ENCODE results near the gene APOO.

Gene APOO

DNA sequence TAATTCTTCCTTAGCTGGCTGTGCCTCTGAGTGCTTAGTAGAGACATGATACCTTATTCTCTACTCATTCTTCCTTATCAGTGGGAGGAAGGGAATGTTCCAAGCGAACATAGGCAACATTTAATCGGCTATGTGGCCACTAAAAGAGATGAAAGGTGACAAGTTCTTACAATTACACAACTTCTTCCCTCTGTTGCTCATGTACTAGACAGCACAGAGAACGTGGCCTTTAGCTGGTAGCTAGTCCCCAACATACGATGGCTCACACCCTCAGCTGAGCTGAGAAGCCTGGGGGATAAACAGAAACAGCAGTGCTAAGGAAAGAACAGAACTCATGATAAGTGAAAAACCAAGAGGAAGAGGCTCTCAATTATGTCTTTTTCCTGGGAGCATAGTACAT lies 52.2 kb downstream of the APOO start:
- Histone ChIP-seq H3K27ac (ENCODE audit: low read depth, low read length) (no peak overlapping the region), H3K4me3 (ENCODE audit: low read depth in 1 of 2, low read length in 2 of 2) (no peak overlapping the region), H3K36me3 (ENCODE audit: insufficient read depth, low read length) (no peaks in the 10 kb centered on the region), H3K4me1 (ENCODE audit: insufficient read depth, low read length) (no peaks in the 10 kb centered on the region), H3K9me3 (ENCODE audit: low read length) (no peaks in the 10 kb centered on the region), H3K27me3 (ENCODE audit: control insufficient read depth in 1 of 2, insufficient read depth in 2 of 2, low read length in 2 of 2) (peaks cover 0 to 5% of the 10 kb centered on the region in 2 donors), H3K9ac (ENCODE audit: low read length) (no peak overlapping the region)

DNA sequence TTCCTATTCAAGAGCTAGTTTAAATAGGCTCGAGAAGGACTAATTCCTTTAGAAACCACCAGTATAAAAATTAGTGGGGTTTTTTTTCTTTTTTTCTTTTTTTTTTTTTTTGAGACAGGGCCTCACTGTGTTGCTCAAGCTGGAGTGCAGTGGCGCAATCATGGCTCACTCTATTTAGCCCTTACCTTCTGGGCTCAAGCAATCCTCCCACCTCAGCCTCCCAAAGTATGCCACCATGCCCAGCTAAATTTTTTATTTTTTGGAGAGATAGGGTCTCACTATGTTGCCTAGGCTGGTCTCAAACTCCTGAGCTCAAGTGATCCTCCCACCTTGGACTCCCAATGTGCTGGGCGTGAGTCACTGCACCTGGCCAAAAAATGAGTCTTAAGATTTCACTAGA lies 52.8 kb downstream of the APOO start:
- no peak overlapping the region for H3K9ac ChIP-seq (ENCODE audit: low read length)
- no peaks in the 10 kb centered on the region for H3K36me3 ChIP-seq (ENCODE audit: insufficient read depth, low read length)
- no peak overlapping the region for H3K27ac ChIP-seq (ENCODE audit: low read depth, low read length)
- no peak overlapping the region for H3K4me3 ChIP-seq (ENCODE audit: low read depth in 1 of 2, low read length in 2 of 2)
- no peaks in the 10 kb centered on the region for H3K4me1 ChIP-seq (ENCODE audit: insufficient read depth, low read length)
- no peaks in the 10 kb centered on the region for H3K9me3 ChIP-seq (ENCODE audit: low read length)
- peaks cover 0 to 5% of the 10 kb centered on the region in 2 donors for H3K27me3 ChIP-seq (ENCODE audit: control insufficient read depth in 1 of 2, insufficient read depth in 2 of 2, low read length in 2 of 2)

DNA sequence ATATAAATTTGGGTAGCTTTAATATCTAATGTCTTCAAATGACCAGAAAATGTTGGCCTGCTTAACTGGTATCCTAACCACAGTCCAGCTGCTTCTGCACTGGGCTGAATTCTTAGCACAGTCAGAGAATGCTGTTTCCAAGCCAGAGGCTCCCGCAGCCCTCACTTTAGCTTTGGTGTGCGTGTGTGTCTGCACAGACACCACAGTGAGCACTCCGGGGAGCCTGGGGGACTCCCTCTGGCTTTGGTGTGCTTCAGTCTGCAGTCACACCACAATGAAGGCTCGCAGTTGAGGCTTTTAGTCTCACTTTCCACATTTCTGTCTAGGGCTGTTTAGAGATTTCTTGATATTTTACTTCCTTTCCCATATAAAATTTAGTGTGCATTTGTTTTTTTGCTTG lies 53.6 kb downstream of the APOO start:
- no peaks in the 10 kb centered on the region for H3K4me1 ChIP-seq (ENCODE audit: insufficient read depth, low read length)

DNA sequence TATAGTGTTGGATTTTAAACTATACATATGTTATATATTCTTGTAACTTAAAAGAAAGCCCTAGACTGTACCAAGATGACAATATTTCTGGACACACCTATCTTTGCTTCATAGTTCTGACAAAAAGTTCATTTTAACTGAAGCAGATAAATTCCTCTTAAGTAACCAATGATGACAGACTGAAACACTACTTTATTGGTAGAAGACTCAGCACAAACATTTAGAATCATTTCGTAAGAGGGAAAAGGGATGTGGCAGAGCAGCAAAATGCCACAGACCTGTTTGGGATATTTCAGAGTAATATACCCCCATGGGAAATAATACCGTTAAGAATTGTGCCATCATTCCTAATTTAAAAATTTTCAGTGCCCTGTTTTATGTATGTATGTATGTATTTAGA lies 56.2 kb downstream of the APOO start:
- Histone ChIP-seq H3K27me3 (ENCODE audit: control insufficient read depth in 1 of 2, insufficient read depth in 2 of 2, low read length in 2 of 2) (peaks cover 0 to 5% of the 10 kb centered on the region in 2 donors), H3K9me3 (ENCODE audit: low read length) (no peaks in the 10 kb centered on the region), H3K36me3 (ENCODE audit: insufficient read depth, low read length) (no peaks in the 10 kb centered on the region), H3K27ac (ENCODE audit: low read depth, low read length) (no peak overlapping the region), H3K4me1 (ENCODE audit: insufficient read depth, low read length) (no peaks in the 10 kb centered on the region), H3K4me3 (ENCODE audit: low read depth in 1 of 2, low read length in 2 of 2) (no peak overlapping the region), H3K9ac (ENCODE audit: low read length) (no peak overlapping the region)

More for the DNA sequence above, 53.6 kb downstream of the APOO start:
- Histone ChIP-seq H3K27ac (ENCODE audit: low read depth, low read length) (no peak overlapping the region), H3K27me3 (ENCODE audit: control insufficient read depth in 1 of 2, insufficient read depth in 2 of 2, low read length in 2 of 2) (peaks cover 0 to 5% of the 10 kb centered on the region in 2 donors), H3K4me3 (ENCODE audit: low read depth in 1 of 2, low read length in 2 of 2) (no peak overlapping the region), H3K9me3 (ENCODE audit: low read length) (no peaks in the 10 kb centered on the region), H3K36me3 (ENCODE audit: insufficient read depth, low read length) (no peaks in the 10 kb centered on the region), H3K9ac (ENCODE audit: low read length) (no peak overlapping the region)

DNA sequence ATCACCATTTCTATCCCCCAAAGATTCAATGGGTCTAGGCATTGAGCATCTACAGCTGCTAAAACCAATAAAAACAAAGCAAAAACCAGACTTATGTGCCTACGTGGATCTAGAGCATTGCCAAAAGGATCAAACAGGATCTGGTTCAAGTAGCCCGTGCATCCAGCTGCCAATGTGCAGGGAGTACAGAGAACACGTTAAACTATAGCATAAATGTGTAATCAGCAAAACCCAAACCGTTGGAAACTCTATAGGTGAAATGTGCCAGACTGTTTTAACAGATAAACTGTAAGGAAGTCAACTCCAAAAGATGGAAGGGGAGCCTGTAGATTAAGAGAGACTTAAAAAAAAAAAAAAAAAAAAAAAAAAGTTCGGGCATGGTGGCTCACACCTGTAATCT lies 58.5 kb downstream of the APOO start:
- no peak overlapping the region for H3K9ac ChIP-seq (ENCODE audit: low read length)

DNA sequence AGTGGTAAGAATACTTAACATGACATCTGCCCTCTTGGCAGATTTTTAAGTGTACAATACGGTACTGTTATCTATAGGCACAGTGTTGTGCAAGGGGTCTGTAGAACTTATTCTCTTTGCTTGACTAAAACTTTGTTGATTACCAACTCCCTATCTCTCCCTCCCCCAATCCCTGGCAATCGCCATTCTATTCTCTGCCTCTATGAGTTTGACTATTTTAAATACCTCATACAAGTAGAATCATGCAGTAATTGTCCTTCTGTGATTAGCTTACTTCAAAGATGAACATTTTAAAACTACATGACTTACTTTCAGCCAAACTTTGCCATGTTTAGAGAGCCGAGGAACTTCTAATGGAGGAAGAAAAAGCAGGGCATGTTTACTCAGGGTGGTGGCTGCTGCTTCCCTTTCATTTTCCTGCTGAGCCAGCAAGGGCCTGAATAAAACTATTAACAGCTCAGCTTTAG lies 62.4 kb downstream of the APOO start:
- H3K4me3 ChIP-seq (ENCODE audit: low read depth in 1 of 2, low read length in 2 of 2): no peak overlapping the region
- H3K27ac ChIP-seq (ENCODE audit: low read depth, low read length): no peak overlapping the region

More for the DNA sequence above, 58.5 kb downstream of the APOO start:
- Histone ChIP-seq H3K27ac (ENCODE audit: low read depth, low read length) (no peak overlapping the region), H3K36me3 (ENCODE audit: insufficient read depth, low read length) (no peaks in the 10 kb centered on the region), H3K27me3 (ENCODE audit: control insufficient read depth in 1 of 2, insufficient read depth in 2 of 2, low read length in 2 of 2) (peaks cover 0 to 5% of the 10 kb centered on the region in 2 donors), H3K4me3 (ENCODE audit: low read depth in 1 of 2, low read length in 2 of 2) (no peak overlapping the region), H3K4me1 (ENCODE audit: insufficient read depth, low read length) (no peaks in the 10 kb centered on the region), H3K9me3 (ENCODE audit: low read length) (no peaks in the 10 kb centered on the region)

DNA sequence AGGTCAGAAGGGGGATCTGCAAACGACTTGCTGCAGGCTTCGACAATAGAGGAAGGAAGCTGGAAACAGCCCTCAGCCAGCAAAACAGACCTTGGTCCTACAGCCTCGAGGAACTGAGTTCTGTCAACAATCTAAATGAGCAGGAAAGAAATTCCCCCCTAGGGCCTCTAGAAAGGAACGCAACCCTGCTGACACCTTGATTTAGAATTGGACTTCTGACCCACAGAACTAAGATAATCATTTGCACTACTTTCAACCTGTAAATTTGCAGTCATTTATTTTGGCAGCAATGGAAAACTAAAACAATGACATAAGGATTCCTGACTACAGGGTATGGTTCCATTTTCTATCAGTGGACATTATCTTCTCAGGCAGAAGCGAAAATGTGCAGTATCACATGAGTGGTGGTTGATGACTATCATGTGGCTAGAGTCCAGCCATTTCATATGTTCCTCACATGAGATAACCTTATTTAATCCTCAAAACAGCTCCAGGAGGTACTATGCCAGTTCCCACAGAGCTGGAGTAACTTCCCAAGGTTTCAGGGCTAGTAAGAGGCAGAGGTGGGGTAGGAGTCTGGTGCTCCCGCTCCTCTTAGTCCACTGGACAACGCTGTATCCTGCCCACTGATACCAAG lies 63.1 kb downstream of the APOO start:
- no peak overlapping the region for H3K9ac ChIP-seq (ENCODE audit: low read length)
- H3K4me3 ChIP-seq (ENCODE audit: low read depth in 1 of 2, low read length in 2 of 2): no peak overlapping the region
- no peaks in the 10 kb centered on the region for H3K9me3 ChIP-seq (ENCODE audit: low read length)
- no peak overlapping the region for H3K27ac ChIP-seq (ENCODE audit: low read depth, low read length)
- no peaks in the 10 kb centered on the region for H3K4me1 ChIP-seq (ENCODE audit: insufficient read depth, low read length)
- no peaks in the 10 kb centered on the region for H3K27me3 ChIP-seq (ENCODE audit: control insufficient read depth in 1 of 2, insufficient read depth in 2 of 2, low read length in 2 of 2)
- H3K36me3 ChIP-seq (ENCODE audit: insufficient read depth, low read length): no peaks in the 10 kb centered on the region

More for the DNA sequence above, 62.4 kb downstream of the APOO start:
- Histone ChIP-seq H3K9me3 (ENCODE audit: low read length) (no peaks in the 10 kb centered on the region), H3K4me1 (ENCODE audit: insufficient read depth, low read length) (no peaks in the 10 kb centered on the region), H3K9ac (ENCODE audit: low read length) (no peak overlapping the region), H3K36me3 (ENCODE audit: insufficient read depth, low read length) (no peaks in the 10 kb centered on the region), H3K27me3 (ENCODE audit: control insufficient read depth in 1 of 2, insufficient read depth in 2 of 2, low read length in 2 of 2) (no peaks in the 10 kb centered on the region)

DNA sequence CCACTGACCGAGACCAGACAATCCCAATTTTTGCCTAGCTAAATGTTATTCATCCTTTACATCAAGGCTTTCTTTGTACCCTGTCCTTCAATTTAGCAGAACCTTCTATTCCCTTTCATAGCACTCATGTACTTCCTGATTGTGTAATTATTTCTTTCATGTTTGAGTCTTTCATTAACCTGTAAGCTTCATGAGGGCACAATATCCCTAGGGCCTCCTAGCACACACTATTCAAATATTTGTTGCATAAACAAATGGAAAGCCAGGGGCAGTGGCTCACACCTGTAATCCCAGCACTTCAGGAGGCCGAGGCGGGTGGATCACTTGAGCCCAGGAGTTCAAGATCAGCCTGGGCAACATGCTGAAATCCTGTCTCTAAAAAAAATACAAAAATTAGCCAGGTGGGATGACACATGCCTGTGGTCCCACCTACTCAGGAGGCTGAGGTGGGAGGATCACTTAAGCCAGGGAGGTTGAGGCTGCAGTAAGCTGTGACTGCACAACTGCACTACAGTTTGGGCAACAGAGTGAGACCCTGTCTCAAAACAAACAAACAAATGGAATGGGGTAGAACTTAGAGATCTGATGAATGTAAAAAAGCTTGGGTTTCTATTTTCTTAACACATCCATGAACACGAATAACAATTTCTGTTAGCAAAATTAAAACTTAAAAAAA lies 65.8 kb downstream of the APOO start:
- no peak overlapping the region for H3K4me3 ChIP-seq (ENCODE audit: low read depth in 1 of 2, low read length in 2 of 2)
- no peaks in the 10 kb centered on the region for H3K27me3 ChIP-seq (ENCODE audit: control insufficient read depth in 1 of 2, insufficient read depth in 2 of 2, low read length in 2 of 2)
- no peaks in the 10 kb centered on the region for H3K36me3 ChIP-seq (ENCODE audit: insufficient read depth, low read length)
- H3K4me1 ChIP-seq (ENCODE audit: insufficient read depth, low read length): no peaks in the 10 kb centered on the region
- H3K9ac ChIP-seq (ENCODE audit: low read length): no peak overlapping the region
- H3K27ac ChIP-seq (ENCODE audit: low read depth, low read length): no peak overlapping the region
- H3K9me3 ChIP-seq (ENCODE audit: low read length): no peaks in the 10 kb centered on the region

DNA sequence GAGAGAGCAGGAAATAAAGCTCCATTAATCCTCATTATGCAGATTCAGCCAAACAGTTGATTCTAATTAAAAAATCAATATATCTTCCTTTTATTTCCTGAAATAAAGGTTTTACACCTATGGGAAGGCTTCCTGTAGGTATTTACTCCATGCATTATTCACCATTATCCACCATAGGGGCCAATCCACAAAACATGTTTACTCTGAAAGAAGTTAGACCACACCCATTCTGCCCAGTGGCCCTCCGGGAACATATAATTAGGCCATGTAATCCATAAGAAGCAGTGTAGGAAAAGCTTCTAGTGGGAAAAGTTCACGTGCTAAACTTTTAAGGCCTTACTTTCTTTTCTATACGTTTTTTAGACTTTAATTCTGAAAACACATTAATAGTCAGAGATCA lies 67.1 kb downstream of the APOO start:
- Histone ChIP-seq H3K27ac (ENCODE audit: low read depth, low read length) (no peak overlapping the region), H3K9ac (ENCODE audit: low read length) (no peak overlapping the region), H3K27me3 (ENCODE audit: control insufficient read depth in 1 of 2, insufficient read depth in 2 of 2, low read length in 2 of 2) (no peaks in the 10 kb centered on the region), H3K9me3 (ENCODE audit: low read length) (no peaks in the 10 kb centered on the region), H3K4me3 (ENCODE audit: low read depth in 1 of 2, low read length in 2 of 2) (no peak overlapping the region), H3K36me3 (ENCODE audit: insufficient read depth, low read length) (no peaks in the 10 kb centered on the region), H3K4me1 (ENCODE audit: insufficient read depth, low read length) (no peaks in the 10 kb centered on the region)

DNA sequence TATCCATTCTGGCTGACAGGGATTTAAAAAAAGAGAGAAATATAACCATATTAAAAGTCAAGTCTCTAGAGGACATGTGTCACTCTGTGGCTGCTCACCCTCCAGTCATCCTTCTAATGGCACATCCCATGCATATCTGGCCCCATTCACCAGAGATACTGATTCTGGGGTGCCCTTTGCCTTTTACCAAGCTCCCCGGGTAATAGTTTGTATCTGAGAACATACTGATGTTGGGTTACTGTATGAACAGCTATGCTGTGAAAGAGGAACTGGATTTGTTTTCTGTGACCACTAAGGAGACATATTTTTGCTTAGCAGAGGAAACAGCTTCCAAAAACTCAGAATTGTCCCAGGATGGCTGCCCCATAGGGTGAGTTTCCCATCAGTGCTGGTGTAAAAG lies 68.8 kb downstream of the APOO start:
- Histone ChIP-seq H3K4me1 (ENCODE audit: insufficient read depth, low read length) (no peaks in the 10 kb centered on the region), H3K9ac (ENCODE audit: low read length) (no peak overlapping the region), H3K36me3 (ENCODE audit: insufficient read depth, low read length) (no peaks in the 10 kb centered on the region), H3K9me3 (ENCODE audit: low read length) (no peaks in the 10 kb centered on the region), H3K27me3 (ENCODE audit: control insufficient read depth in 1 of 2, insufficient read depth in 2 of 2, low read length in 2 of 2) (no peaks in the 10 kb centered on the region), H3K27ac (ENCODE audit: low read depth, low read length) (no peak overlapping the region), H3K4me3 (ENCODE audit: low read depth in 1 of 2, low read length in 2 of 2) (no peak overlapping the region)

DNA sequence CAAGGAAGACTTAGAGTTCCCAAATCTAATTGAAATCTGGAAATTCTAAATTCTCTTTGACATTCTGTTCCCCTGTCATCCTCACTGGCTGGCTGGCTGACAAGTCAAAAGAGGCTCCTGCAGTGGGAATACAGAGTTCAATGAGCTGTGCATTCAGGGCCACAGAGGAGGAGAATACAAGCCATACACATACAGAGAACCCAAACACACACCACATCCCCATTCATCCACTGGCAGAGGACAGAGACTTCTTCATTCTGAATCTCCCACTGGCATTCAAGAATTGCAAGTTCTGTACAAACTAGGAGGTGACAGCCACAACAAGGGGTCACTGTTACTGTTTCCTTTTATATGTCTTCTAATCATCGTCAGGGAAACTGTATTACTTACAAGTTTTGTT lies 75.0 kb downstream of the APOO start:
- no peak overlapping the region for H3K9ac ChIP-seq (ENCODE audit: low read length)
- H3K36me3 ChIP-seq (ENCODE audit: insufficient read depth, low read length): no peaks in the 10 kb centered on the region
- H3K4me3 ChIP-seq (ENCODE audit: low read depth in 1 of 2, low read length in 2 of 2): no peak overlapping the region
- no peak overlapping the region for H3K27ac ChIP-seq (ENCODE audit: low read depth, low read length)
- H3K27me3 ChIP-seq (ENCODE audit: control insufficient read depth in 1 of 2, insufficient read depth in 2 of 2, low read length in 2 of 2): no peaks in the 10 kb centered on the region
- H3K4me1 ChIP-seq (ENCODE audit: insufficient read depth, low read length): no peaks in the 10 kb centered on the region
- H3K9me3 ChIP-seq (ENCODE audit: low read length): no peaks in the 10 kb centered on the region

DNA sequence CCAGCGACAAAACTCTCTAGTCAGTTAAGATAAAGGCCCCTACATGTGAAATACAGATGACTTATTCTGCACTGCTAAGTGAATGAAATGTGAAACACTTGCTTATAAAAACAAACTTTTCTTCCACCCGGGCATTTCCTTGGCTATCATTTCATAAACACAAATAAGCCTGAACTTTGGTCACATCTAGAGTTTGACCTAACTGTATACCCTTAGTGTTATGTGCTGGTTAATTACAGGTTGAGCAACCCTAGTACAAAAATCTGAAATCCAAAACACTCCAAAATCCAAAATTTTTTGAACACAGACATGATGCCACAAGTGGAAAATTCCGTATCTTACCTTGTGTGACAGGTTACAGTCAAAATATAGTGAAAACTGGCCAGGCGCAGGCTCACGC lies 78.9 kb downstream of the APOO start:
- no peak overlapping the region for H3K9ac ChIP-seq (ENCODE audit: low read length)
- H3K27me3 ChIP-seq (ENCODE audit: control insufficient read depth in 1 of 2, insufficient read depth in 2 of 2, low read length in 2 of 2): no peaks in the 10 kb centered on the region
- no peaks in the 10 kb centered on the region for H3K4me1 ChIP-seq (ENCODE audit: insufficient read depth, low read length)
- no peaks in the 10 kb centered on the region for H3K36me3 ChIP-seq (ENCODE audit: insufficient read depth, low read length)
- H3K27ac ChIP-seq (ENCODE audit: low read depth, low read length): no peak overlapping the region
- H3K4me3 ChIP-seq (ENCODE audit: low read depth in 1 of 2, low read length in 2 of 2): no peak overlapping the region
- no peaks in the 10 kb centered on the region for H3K9me3 ChIP-seq (ENCODE audit: low read length)
